Measurements from ENCODE around the gene NANOS2. TPM values are rescaled to one million over a fixed set of nuclear protein-coding genes. Genes with fewer than 3 reads are reported as not detected.
A peak's percentile ranks its signal among the peaks of the same experiment; 100 is the strongest.

The NANOS2 gene
- total and polyA plus RNA-seq, 9 of the 15 experiments (the other 6 are each of a cell fraction or from before 2014, with no cell fraction given), result not detected

- 0 out of 2 replicates have a peak, but pooled peaks have one; percentile 69 for TF ChIP-seq ATF6 (CRISPR knock-in tag; IDR thresholded peaks at IDR 0.05)
- TF ChIP-seq HCFC1 (IDR thresholded peaks at IDR 0.05; ENCODE audit: low read depth, low read length), result no peak
- no peak for TF ChIP-seq TGIF2 (CRISPR knock-in tag; IDR thresholded peaks at IDR 0.05)
- TF ChIP-seq BCL6 (CRISPR knock-in tag; IDR thresholded peaks at IDR 0.05), result no peak
- TF ChIP-seq SIN3A (IDR thresholded peaks at IDR 0.05; ENCODE audit: borderline replicate concordance in 2 of 2, control insufficient read depth in 1 of 2, low read depth in 2 of 2, low read length in 2 of 2), result no peak
- TF ChIP-seq ZNF12 (CRISPR knock-in tag; IDR thresholded peaks at IDR 0.05), result peak; percentile 44; the same call in 1 of the 2 replicates
- no peak for TF ChIP-seq ZNF785 (CRISPR knock-in tag; IDR thresholded peaks at IDR 0.05)
- TF ChIP-seq ZNF512 (tag; IDR thresholded peaks at IDR 0.05), result peak; percentile 65
- TF ChIP-seq UBTF (IDR thresholded peaks at IDR 0.05; ENCODE audit: borderline replicate concordance in 1 of 2, low read depth in 2 of 2, low read length in 2 of 2), result no peak
- no peak for TF ChIP-seq CSDE1 (IDR thresholded peaks at IDR 0.05)
- 0 out of 2 replicates have a peak, but pooled peaks have one; percentile 2 for TF ChIP-seq SUPT5H (IDR thresholded peaks at IDR 0.05)
- TF ChIP-seq ZBTB12 (CRISPR knock-in tag; IDR thresholded peaks at IDR 0.05), result no peak
- 0 out of 2 replicates have a peak, but pooled peaks have one; percentile 1 for TF ChIP-seq ZKSCAN1 (IDR thresholded peaks at IDR 0.05; ENCODE audit: low read depth, low read length)
- TF ChIP-seq PPARD (CRISPR knock-in tag; IDR thresholded peaks at IDR 0.05), result no peak
- no peak for TF ChIP-seq ZKSCAN3 (CRISPR knock-in tag; IDR thresholded peaks at IDR 0.05)
- TF ChIP-seq MYBL2 (IDR thresholded peaks at IDR 0.05; ENCODE audit: low read depth), result no peak
- TF ChIP-seq MYBL2 (CRISPR knock-in tag; IDR thresholded peaks at IDR 0.05; ENCODE audit: borderline replicate concordance), result no peak
- no peak for TF ChIP-seq HNRNPH1 (optimal IDR thresholded peaks at IDR 0.05; ENCODE audit: low read depth, low read length)
- TF ChIP-seq ZNF239 (CRISPR knock-in tag; IDR thresholded peaks at IDR 0.05), result 0 out of 2 replicates have a peak, but pooled peaks have one; percentile 25
- TF ChIP-seq POLR3G (IDR thresholded peaks at IDR 0.05; ENCODE audit: extremely low read depth, insufficient read length, insufficient replicate concordance), result no peak
- no peak for TF ChIP-seq TAL1 (IDR thresholded peaks at IDR 0.05)
- TF ChIP-seq SNIP1 (IDR thresholded peaks at IDR 0.05; ENCODE audit: low read depth), result no peak
- no peak for TF ChIP-seq MCM2 (IDR thresholded peaks at IDR 0.05; ENCODE audit: low read depth)
- peak; percentile 27; the same call in 1 of the 2 replicates for TF ChIP-seq ZFX (CRISPR knock-in tag; IDR thresholded peaks at IDR 0.05)
These were observed 51.2 kb downstream of the NANOS2 start (continued) for GRCh38 chr19:45863335-45863839.

Measured in K562 (cell line).